CD4-positive, alpha-beta T cell treated with Interleukin-21 for 1 hour (primary cell): ENCODE results near the gene KMO.

ENCODE experiments used
- DNase-seq: peaks from one replicate; pipeline ENCODE4 v3.0.0-alpha.2; 2020

Gene KMO

DNA sequence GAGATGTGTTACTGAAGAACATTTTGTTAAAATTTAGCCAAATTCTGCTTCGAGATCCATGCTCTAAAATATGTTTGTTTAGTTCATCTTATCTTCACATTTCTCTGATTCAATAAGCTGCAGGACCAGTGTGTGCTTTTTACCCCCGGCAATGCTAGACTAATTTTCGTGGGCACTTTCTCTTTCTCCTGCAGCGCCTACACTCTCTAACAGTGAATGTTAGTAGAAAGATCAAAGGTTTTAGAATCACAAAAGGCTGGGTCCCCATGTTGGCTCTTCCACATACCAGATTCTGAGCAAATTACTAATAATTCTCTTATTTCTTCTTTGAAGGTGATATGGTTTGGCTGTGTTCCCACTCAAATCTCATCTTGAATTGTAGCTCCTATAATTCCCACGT is 99.5 kb downstream of the KMO start:
- no peak for DNase-seq

DNA sequence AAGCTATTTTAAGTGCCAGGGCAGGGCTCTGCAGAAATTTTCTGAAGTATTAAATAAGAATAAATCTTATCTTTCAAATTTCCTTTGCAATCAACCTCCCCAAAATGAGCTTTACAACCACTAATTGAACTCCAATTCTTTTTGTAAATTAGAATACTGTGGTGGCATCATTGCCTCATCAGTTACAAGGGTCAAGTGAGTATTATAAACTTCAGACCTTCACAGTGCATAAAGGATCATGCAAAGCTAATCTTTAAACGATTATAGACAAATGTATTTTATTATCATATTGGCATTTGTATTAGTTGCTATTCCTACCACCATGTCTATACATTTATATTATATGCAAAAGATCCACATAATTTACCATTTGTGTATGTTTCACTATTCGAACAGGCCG is 100.8 kb downstream of the KMO start:
- no peak for DNase-seq

DNA sequence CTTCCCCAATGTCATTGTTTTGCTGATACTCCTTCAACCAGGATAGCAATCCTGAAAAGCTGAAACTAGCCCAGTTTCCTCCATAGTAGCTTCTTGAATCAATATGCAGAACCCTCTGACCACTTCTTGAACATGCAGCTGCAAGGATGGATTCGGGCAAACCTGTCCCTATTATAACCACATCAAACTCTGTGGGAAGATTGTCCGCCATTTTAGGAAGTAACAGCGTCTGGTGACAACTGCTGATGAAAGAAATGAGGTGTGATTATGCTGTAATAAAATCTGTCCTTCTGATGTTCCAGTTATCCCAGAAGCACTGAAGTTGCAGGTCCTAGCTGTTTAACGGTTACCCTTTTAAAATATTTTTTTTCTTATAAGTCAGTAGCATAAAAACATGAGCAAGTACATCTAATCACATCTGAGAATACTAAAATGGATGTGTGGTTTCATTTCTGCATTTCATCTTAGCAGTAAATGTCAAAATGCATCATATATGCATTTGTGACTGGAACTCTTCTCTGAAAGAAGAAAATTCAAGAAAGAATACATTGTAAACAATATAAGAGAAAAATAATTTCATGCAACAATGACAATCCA is 103.5 kb downstream of the KMO start:
- no peak for DNase-seq

GRCh38 chr1:241636291-241636690 is 104.1 kb downstream of the KMO start:
- DNase-seq: no peak

GRCh38 chr1:241637046-241637590 is 104.9 kb downstream of the KMO start:
- no peak for DNase-seq

- no peak for DNase-seq
Measured at GRCh38 chr1:241637604-241638003, 105.4 kb downstream of the KMO start.

DNA sequence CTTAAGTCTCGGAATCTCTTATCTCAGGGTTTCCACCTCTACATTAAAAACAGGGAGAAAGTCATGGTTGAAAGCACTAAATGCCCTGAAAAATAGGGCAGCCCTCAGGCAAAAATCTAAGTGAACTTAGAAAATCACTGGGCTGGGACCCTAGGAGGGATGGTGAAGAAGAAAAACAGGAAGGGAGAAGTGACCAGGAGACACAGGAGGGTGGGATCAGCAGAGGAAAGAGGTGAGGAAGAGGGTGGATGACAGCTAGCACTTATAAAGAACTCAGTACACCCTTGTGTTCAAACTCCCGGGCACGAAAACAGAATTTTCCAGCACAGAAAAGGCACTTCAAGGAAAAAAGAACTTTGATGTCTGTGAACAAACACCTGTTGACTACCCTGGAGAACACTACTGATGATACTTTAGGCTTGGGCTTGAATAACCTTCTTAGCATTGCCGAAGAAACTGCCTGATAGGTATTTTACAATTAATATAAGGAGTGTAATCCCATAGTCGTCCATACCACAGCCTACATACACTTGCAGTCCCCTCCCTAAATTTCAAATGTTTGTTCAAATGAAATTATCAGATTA is 106.0 kb downstream of the KMO start:
- DNase-seq: no peak

DNA sequence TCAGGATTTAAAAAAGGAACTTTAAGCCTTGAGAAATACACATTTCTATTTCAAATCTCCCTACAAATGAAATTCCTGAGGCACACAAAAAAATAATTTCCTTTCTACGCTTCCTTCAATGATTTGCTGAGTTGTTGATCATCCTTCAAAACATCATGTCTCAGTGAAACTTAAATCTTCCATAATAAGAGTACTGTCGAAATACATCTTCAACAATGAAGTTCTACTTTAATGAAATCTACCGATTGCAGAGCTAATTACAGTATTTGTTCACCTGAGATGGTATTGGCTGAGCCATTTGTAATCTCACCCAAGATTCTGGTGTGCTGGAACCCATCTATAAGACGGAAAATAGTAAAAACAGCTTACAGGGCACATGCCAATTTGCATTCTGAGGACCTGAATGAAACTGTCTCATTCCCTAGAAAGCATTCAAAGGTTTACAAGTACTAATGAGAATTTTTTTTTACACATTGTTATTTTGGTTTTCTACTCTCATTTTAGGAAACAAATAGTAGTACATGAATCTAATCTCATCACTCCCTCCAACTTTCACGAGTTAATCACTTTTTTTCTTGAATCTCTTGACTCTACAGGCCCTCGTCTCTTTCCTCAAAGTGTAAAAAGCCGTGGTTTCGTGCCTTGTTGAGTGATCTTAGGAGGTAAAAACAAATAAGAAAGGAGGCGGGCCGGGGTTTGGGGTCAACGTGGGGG is 106.9 kb downstream of the KMO start:
- peak; percentile 21 for DNase-seq

GRCh38 chr1:241639623-241640148 is 107.5 kb downstream of the KMO start:
- DNase-seq: no peak

DNA sequence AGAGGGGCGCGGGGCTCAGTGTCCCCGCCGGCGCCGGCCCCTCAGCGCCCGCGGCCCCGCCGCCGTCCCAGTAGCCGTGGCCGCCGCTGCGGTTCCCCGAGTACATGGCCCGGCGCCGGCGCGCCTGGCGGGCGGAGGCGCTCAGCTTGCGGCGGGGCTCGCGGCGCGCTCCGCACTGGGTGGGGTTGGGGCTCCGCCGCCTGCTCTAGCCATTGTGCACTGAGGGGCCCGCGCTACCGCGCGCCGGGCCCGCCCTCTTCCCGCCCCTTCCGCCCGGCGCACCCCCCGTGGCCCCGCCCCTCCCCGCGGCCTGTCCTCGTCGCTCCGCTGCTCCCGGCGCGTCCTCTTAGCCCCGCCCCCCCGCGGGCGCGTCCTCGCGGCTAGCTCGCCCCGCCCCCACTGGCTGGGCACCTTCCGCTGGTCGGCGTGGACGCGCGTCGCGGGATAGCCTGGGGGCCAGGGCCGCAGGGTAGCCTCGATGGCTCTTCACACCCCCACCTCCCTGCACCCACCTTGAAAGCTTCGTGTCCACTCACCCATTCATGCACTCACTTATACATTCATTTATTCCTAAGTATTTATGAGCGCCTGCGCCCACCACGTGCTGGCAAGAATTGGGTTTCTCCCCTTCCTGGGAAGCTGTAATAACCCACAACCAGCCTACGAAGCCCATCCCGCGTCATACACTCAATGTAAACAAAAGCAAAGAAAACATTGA is 108.1 kb downstream of the KMO start, which contains the start of the genes CHML and OPN3:
CHML (minus strand) TSS at position 221 of the 718 bp plus-strand sequence. CDS start 4,603 bp downstream, outside the sequence.
OPN3 (minus strand) TSS at position 221 of the 718 bp plus-strand sequence; CDS start at position 106, 115 bp downstream.
- DNase-seq: peak; percentile 92

- no peak for DNase-seq
Measured at GRCh38 chr1:241640867-241641622, 108.9 kb downstream of the KMO start.

DNA sequence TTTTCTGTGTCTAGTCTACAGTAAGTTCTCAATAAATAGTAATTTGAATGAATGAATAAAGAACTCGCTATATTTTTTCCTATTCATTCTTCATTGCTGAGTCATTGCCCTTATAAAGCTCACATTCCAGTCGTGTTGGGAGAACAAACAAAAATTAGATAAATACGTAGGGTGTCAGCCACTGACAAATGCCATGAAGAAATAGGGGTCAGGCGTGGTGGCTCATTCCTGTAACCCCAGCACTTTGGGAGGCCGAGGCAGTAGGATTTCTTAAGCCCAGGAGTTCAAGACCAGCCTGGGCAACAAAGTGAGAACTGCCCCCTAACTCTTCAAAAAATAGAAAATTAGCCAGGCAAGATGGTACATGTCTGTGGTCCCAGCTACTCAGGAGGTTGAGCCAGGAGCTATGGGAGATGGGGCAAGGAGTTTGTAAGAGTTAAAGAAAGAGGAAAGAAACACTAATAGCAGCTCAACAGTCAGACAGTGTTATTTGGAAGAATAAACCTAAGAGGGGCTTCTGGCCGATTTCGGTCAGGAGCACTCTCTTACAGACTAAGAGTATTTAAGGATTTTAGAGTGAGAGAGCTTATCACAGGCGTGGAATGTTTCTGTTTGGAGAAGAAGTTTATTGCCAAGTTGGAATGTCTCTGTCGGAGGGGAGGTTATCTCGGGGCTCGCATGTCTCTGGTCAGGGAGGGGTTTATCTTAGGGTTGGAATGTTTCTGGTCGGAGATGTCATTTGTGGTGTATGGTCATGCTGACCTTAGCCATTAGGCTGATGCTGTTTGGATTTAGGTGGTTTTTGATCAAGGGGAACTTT is 109.8 kb downstream of the KMO start:
- DNase-seq: no peak

DNA sequence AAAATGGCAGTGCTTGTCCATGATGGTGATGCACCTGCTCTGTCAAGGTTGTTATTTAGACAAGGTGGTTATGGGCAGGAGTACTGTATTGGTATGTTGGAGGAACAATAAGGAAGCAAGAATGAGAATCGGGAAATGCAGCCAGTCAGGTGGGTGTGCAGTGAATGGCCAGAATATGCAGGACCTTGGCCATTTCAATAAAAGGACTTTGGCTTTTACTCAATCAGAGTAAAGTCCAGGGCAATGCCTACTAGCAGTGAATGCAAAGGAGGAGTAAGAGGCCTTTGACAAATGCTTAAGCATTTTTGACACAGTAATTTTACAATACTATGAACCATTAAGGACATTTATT is 110.4 kb downstream of the KMO start:
- no peak for DNase-seq

DNA sequence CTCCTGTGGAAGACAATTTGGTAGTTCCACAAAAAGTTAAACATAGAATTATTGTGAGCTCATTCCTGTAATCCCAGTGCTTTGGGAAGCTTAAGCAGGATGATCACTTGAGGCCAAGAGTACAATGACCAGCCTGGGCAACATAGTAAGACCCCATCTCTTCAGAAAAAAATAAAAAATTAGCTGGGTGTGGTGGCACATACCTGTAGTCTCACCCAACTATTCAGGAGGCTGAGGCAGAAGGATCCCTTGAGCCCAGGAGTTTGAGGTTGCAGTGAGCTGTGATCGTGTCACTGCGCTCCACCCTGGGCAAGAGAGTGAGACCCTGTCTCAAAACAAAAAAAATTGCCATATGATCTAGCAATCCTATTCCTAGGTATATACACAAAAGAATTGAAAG is 112.1 kb downstream of the KMO start:
- no peak for DNase-seq

- no peak for DNase-seq
Measured at GRCh38 chr1:241645199-241645598, 113.0 kb downstream of the KMO start.
